ENCODE measurements around the gene TGFBR3L. TPM values are rescaled to one million over a fixed set of nuclear protein-coding genes. Genes with fewer than 3 reads are reported as not detected.

Gene TGFBR3L
- total and polyA plus RNA-seq, 2 of the 13 experiments (the other 11 are each of a cell fraction or from before 2014, with no cell fraction given): 0.20 to 1.0 TPM

DNA sequence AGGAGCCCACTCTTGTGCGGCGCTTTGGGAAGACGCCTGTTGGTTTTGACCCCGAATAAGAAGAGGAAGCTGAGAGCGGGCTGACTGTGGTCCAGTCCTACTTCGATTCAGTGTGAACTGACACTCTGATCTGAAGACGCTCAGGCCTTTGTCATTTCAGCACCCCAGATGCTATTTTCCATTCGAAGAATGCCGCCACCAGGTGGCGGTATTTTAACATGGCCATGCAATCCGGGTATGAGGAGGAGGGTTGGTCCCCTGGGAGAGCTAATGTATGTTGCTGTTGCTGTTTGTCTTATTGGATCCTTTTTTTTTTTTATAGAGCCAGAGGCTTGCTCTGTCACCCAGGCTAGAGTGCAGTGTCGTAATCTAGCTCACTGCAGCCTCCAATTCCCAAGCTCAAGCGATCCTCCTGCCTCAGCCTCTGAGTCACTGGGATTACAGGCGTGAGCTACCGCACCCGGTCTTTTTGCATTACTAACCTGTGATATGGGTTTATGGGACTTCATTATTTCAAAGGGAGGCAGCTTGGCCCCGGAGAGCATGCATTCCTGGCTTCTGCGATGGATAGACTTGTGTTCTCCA is 29.6 kb downstream of the TGFBR3L start:
- Histone ChIP-seq H3K27ac (ENCODE audit: extremely low read length, insufficient read depth, low read length) (peak overlapping the region; percentile 77), H3K9me3 (ENCODE audit: low read length) (no peaks in the 10 kb centered on the region), H4K20me1 (ENCODE audit: insufficient read depth, low read length) (no peaks in the 10 kb centered on the region), H3K36me3 (replicated peaks in 1 of 2; ENCODE audit: control insufficient read depth in 1 of 2, insufficient read depth in 2 of 2, low read length in 2 of 2) (peaks cover 7 to 20% of the 10 kb centered on the region in 2 experiments; a peak in 4 of 5 replicates), H3K27me3 (ENCODE audit: control insufficient read depth in 1 of 2, insufficient read depth in 2 of 2, low read length in 2 of 2) (peaks cover 0 to 3% of the 10 kb centered on the region in 2 experiments; a peak in 1 of 5 replicates), H3K4me1 (ENCODE audit: insufficient read depth, low read length) (peaks cover 38% of the 10 kb centered on the region), H3K79me2 (ENCODE audit: insufficient read depth, low read length) (peaks cover 32% of the 10 kb centered on the region), H3K9ac (ENCODE audit: insufficient read depth, low read depth, low read length) (peak overlapping the region; percentile 82), H3K4me2 (ENCODE audit: low read depth, low read length) (peak overlapping the region; percentile 99), H3K4me3 (replicated peaks in 1 of 3; ENCODE audit: insufficient read depth in 1 of 3, low read depth in 2 of 3, low read length in 3 of 3) (peak overlapping the region; percentile 56 to 76 (median 65)), H2AFZ (ENCODE audit: low read length) (no peak overlapping the region)
- in situ Hi-C loops (cut with HindIII; ENCODE audit: extremely low pct_ligation_motif_present, low pct_unique_long_range_greater_than_20kb) (no loop called here), intact Hi-C loops (cut with micrococcal nuclease; ENCODE audit: unreplicated experiment) (loop anchor here (2.0 kb wide), 1 partner anchor 59 kb away; no protein-coding TSS in a partner anchor)
- peak; percentile 61 for ATAC-seq
- WGBS (ENCODE audit: low lambda C conversion rate): 30% methylated on average over 16 of the region's 18 CpGs
- FAIRE-seq: no peak
- DNase-seq (ENCODE audit: low spot score): peak; percentile 86
- POLR2A ChIA-PET: interaction anchor here (0.9 to 2.8 kb wide), 34 partner anchors 8 to 480 kb away, joined by 3 to 85 read pairs (median 6); partner anchors contain the start of genes ELAVL1, MAP2K7 and SNAPC2
- CTCF ChIA-PET (ENCODE audit: low intra/inter-chr PET ratio, low total read pairs): interaction anchor here (0.7 to 1.8 kb wide), 3 partner anchors 58 to 396 kb away, joined by 3 to 7 read pairs (median 3); no protein-coding TSS in a partner anchor
- TSS peak; percentile 95 for BruUV-seq (replicated peaks)
- 0 out of 2 replicates have a peak, but pooled peaks have one; percentile 3 for TF ChIP-seq KMT2B (CRISPR knock-in tag; IDR thresholded peaks at IDR 0.05)
- TF ChIP-seq ZBTB1 (CRISPR knock-in tag; IDR thresholded peaks at IDR 0.05; ENCODE audit: borderline replicate concordance): no peak
- TF ChIP-seq TCF7L2 (IDR thresholded peaks at IDR 0.05; ENCODE audit: low read depth, low read length): no peak
- TF ChIP-seq ZNF33A (CRISPR knock-in tag; IDR thresholded peaks at IDR 0.05; ENCODE audit: borderline replicate concordance): peak; percentile 43; the same call in 1 of the 2 replicates
- peak; percentile 24 for TF ChIP-seq YY1 (IDR thresholded peaks at IDR 0.05; ENCODE audit: insufficient read depth, insufficient replicate concordance, low read depth, low read length)
- 0 out of 2 replicates have a peak, but pooled peaks have one; percentile 9 for TF ChIP-seq ZNF484 (CRISPR knock-in tag; IDR thresholded peaks at IDR 0.05; ENCODE audit: borderline replicate concordance, low read depth)
- no peak for TF ChIP-seq EP300 (IDR thresholded peaks at IDR 0.05; ENCODE audit: low read depth in 2 of 2, low read length in 2 of 2)
- 0 out of 2 replicates have a peak, but pooled peaks have one; percentile 39 for TF ChIP-seq EP300 (CRISPR knock-in tag; IDR thresholded peaks at IDR 0.05; ENCODE audit: borderline replicate concordance)
- TF ChIP-seq SAP130 (CRISPR knock-in tag; IDR thresholded peaks at IDR 0.05; ENCODE audit: low read depth): peak; percentile 43
- TF ChIP-seq, protein P1, sequence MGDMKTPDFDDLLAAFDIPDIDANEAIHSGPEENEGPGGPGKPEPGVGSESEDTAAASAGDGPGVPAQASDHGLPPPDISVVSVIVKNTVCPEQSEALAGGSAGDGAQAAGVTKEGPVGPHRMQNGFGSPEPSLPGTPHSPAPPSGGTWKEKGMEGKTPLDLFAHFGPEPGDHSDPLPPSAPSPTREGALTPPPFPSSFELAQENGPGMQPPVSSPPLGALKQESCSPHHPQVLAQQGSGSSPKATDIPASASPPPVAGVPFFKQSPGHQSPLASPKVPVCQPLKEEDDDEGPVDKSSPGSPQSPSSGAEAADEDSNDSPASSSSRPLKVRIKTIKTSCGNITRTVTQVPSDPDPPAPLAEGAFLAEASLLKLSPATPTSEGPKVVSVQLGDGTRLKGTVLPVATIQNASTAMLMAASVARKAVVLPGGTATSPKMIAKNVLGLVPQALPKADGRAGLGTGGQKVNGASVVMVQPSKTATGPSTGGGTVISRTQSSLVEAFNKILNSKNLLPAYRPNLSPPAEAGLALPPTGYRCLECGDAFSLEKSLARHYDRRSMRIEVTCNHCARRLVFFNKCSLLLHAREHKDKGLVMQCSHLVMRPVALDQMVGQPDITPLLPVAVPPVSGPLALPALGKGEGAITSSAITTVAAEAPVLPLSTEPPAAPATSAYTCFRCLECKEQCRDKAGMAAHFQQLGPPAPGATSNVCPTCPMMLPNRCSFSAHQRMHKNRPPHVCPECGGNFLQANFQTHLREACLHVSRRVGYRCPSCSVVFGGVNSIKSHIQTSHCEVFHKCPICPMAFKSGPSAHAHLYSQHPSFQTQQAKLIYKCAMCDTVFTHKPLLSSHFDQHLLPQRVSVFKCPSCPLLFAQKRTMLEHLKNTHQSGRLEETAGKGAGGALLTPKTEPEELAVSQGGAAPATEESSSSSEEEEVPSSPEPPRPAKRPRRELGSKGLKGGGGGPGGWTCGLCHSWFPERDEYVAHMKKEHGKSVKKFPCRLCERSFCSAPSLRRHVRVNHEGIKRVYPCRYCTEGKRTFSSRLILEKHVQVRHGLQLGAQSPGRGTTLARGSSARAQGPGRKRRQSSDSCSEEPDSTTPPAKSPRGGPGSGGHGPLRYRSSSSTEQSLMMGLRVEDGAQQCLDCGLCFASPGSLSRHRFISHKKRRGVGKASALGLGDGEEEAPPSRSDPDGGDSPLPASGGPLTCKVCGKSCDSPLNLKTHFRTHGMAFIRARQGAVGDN (CRISPR knock-in tag; IDR thresholded peaks at IDR 0.05): peak; percentile 26; the same call in 1 of the 2 replicates
- TF ChIP-seq TGIF2 (CRISPR knock-in tag; IDR thresholded peaks at IDR 0.05): 0 out of 2 replicates have a peak, but pooled peaks have one; percentile 30
- TF ChIP-seq HMG20A (CRISPR knock-in tag; IDR thresholded peaks at IDR 0.05; ENCODE audit: borderline replicate concordance): no peak
- TF ChIP-seq ESRRA (CRISPR knock-in tag; IDR thresholded peaks at IDR 0.05; ENCODE audit: low read depth): no peak
- TF ChIP-seq ATAD3A (CRISPR knock-in tag; IDR thresholded peaks at IDR 0.05): 0 out of 2 replicates have a peak, but pooled peaks have one; percentile 51
- TF ChIP-seq, protein P2, sequence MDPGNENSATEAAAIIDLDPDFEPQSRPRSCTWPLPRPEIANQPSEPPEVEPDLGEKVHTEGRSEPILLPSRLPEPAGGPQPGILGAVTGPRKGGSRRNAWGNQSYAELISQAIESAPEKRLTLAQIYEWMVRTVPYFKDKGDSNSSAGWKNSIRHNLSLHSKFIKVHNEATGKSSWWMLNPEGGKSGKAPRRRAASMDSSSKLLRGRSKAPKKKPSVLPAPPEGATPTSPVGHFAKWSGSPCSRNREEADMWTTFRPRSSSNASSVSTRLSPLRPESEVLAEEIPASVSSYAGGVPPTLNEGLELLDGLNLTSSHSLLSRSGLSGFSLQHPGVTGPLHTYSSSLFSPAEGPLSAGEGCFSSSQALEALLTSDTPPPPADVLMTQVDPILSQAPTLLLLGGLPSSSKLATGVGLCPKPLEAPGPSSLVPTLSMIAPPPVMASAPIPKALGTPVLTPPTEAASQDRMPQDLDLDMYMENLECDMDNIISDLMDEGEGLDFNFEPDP (CRISPR knock-in tag; conservative IDR thresholded peaks at IDR 0.05): 0 out of 2 replicates have a peak, but pooled peaks have one; percentile 57
- no peak for TF ChIP-seq ZFX (CRISPR knock-in tag; IDR thresholded peaks at IDR 0.05; ENCODE audit: low read depth)
- peak; percentile 17; the same call in 1 of the 2 replicates for TF ChIP-seq CEBPG (CRISPR knock-in tag; IDR thresholded peaks at IDR 0.05)

All from HepG2 (cell line).